Gastrocnemius medialis (tissue), 4 donors: ENCODE data around the gene MED14.

ENCODE experiments used
- CTCF ChIP-seq, 5 experiments: fragments of 450-650 bp in 3 of 5; fragments of 200-600 bp in 2 of 5; sonication (generic) in 2 of 5; IDR thresholded peaks in 4 of 5; conservative IDR thresholded peaks in 1 of 5; 1 replicate in 4 of 5; 2 replicates in 1 of 5; pipeline ENCODE4 v1.5.1; 2016 to 2019; ENCODE audit warnings: antibody characterized with exemption in 5 of 5, mild to moderate bottlenecking in 3 of 5, moderate library complexity in 3 of 5
- POLR2A ChIP-seq, 2 donors: fragments of 450-650 bp; IDR thresholded peaks; one replicate each; pipeline ENCODE4 v1.6.1; 2017; ENCODE audit warnings: antibody characterized with exemption in 2 of 2, mild to moderate bottlenecking in 2 of 2, moderate library complexity in 2 of 2

- TF ChIP-seq CTCF (IDR thresholded peaks at IDR 0.05 in 4 of 5, conservative IDR thresholded peaks at IDR 0.05 in 1 of 5): no peak
- no peak for TF ChIP-seq POLR2A (IDR thresholded peaks at IDR 0.05)
These were observed 394 bp downstream of the MED14 start for GRCh38 chrX:40734971-40735324.
